ENCODE measurements around the gene OTOS. TPM values are rescaled to one million over a fixed set of nuclear protein-coding genes. Genes with fewer than 3 reads are reported as not detected.

Gene OTOS
- total and polyA plus RNA-seq, 9 of the 15 experiments (the other 6 are each of a cell fraction or from before 2014, with no cell fraction given) = not detected

- TF ChIP-seq SRF (CRISPR knock-in tag; IDR thresholded peaks at IDR 0.05) = no peak
- TF ChIP-seq NR4A1 (CRISPR knock-in tag; IDR thresholded peaks at IDR 0.05) = no peak
- TF ChIP-seq NR4A1 (tag; IDR thresholded peaks at IDR 0.05) = no peak
- no peak for TF ChIP-seq NFXL1 (CRISPR knock-in tag; IDR thresholded peaks at IDR 0.05)
- no peak for TF ChIP-seq MITF (IDR thresholded peaks at IDR 0.05)
- no peak for TF ChIP-seq THRA (IDR thresholded peaks at IDR 0.05)
- no peak for TF ChIP-seq ZNF444 (CRISPR knock-in tag; IDR thresholded peaks at IDR 0.05)
- no peak for TF ChIP-seq E2F4 (CRISPR knock-in tag; IDR thresholded peaks at IDR 0.05; ENCODE audit: low read depth)
- no peaks in the 10 kb centered on the region for H3K9me3 ChIP-seq (replicated peaks; ENCODE audit: control insufficient read depth, insufficient read depth, low read depth, low read length)
- ChIA-PET CTCF (ENCODE audit: low intra/inter-chr PET ratio) (no interaction called here), POLR2A (no interaction called here)
- H3K27me3 ChIP-seq (ENCODE audit: control insufficient read depth in 2 of 2, insufficient read depth in 2 of 2, low read length in 2 of 2) = peaks cover 0 to 40% of the 10 kb centered on the region in 2 experiments; a peak in 3 of 5 replicates
- ATAC-seq = no peak
- no peaks in the 10 kb centered on the region for H3K79me2 ChIP-seq (ENCODE audit: control insufficient read depth, insufficient read depth, low read length)
- H3K27ac ChIP-seq (ENCODE audit: extremely low read depth, low read depth, low read length) = no peak overlapping the region
- no peaks in the 10 kb centered on the region for H3K4me1 ChIP-seq (replicated peaks in 1 of 2; ENCODE audit: control insufficient read depth in 2 of 2, insufficient read depth in 2 of 2, low read length in 2 of 2)
- intact Hi-C loops (cut with micrococcal nuclease) = no loop called here
- no peak overlapping the region for H3K4me3 ChIP-seq
- FAIRE-seq = no peak
- H2AFZ ChIP-seq (ENCODE audit: low read depth, low read length) = no peak overlapping the region
- H3K9ac ChIP-seq (ENCODE audit: insufficient read depth in 1 of 2, low read depth in 2 of 2, low read length in 2 of 2) = no peak overlapping the region
- no TSS peak for BruUV-seq (replicated peaks)
- peaks cover 2% of the 10 kb centered on the region for H3K9me1 ChIP-seq (ENCODE audit: control insufficient read depth, insufficient read depth, low read length)
- no peak overlapping the region for H3K4me2 ChIP-seq (ENCODE audit: insufficient read depth, low read length)
- no peaks in the 10 kb centered on the region for H4K20me1 ChIP-seq (replicated peaks; ENCODE audit: control insufficient read depth, insufficient read depth, low read length)
- in situ Hi-C loops (cut with MboI) = no loop called here
- no peak for DNase-seq (ENCODE audit: extremely low read depth in 1 of 4, low spot score in 3 of 4)
- WGBS (ENCODE audit: insufficient coverage, low coverage, missing lambda C conversion rate) = 6% methylated on average over 3 of the region's 4 CpGs
- no peaks in the 10 kb centered on the region for H3K36me3 ChIP-seq (ENCODE audit: control insufficient read depth, insufficient read depth, low read length)
Observed at GRCh38 chr2:240163844-240164574, 23.6 kb upstream of the OTOS start.
